Thyroid gland (tissue), 4 donors: ENCODE measurements around the gene RTL1. TPM values are rescaled to one million over a fixed set of nuclear protein-coding genes. Genes with fewer than 3 reads are reported as not detected.

Experiments used
- DNase-seq, 2 donors: peaks; one replicate each; pipeline ENCODE4 v3.0.0-alpha.2; 2019
- H3K27ac ChIP-seq, 3 donors: fragments of 200-600 bp; sonication (generic); 1 replicate in 2 of 3; 2 replicates in 1 of 3; pipeline ENCODE4 v1.5.1; 2016 to 2019; ENCODE audit warnings: mild to moderate bottlenecking in 1 of 3, moderate library complexity in 1 of 3
- H3K27me3 ChIP-seq: fragments of 200-600 bp; sonication (generic); one replicate; pipeline ENCODE4 v1.5.1; 2019
- H3K36me3 ChIP-seq, 2 donors: fragments of 200-600 bp; sonication (generic); one replicate each; pipeline ENCODE4 v1.5.1; 2016 to 2019
- H3K4me1 ChIP-seq, 2 donors: fragments of 200-600 bp; sonication (generic); one replicate each; pipeline ENCODE4 v1.5.1; 2017 to 2019
- H3K4me3 ChIP-seq, 3 donors: fragments of 200-600 bp; sonication (generic); replicated peaks in 1 of 3; 1 replicate in 2 of 3; 2 replicates in 1 of 3; pipeline ENCODE4 v1.5.1; 2016; ENCODE audit warnings: mild to moderate bottlenecking in 1 of 3
- H3K9me3 ChIP-seq: fragments of 200-600 bp; sonication (generic); one replicate; pipeline ENCODE4 v1.5.1; 2017
- POLR2A ChIP-seq, 2 donors: fragments of 450-650 bp; IDR thresholded peaks; one replicate each; pipeline ENCODE4 v1.6.1; 2017; ENCODE audit warnings: antibody characterized with exemption in 2 of 2, mild to moderate bottlenecking in 2 of 2, moderate library complexity in 1 of 2
- WGBS, 2 donors: methylation state at CpG; one replicate each; pipeline ENCODE4 v1.1.5; 2017; 5-methylcytosine and 5-hydroxymethylcytosine counted together
- intact Hi-C: fragments of 100-400 bp; cut with DNase I; formaldehyde crosslinking; loops from one replicate; pipeline ENCODE4 v1.15.1; 2023
- total RNA-seq, 4 donors: library from RNA; depleted of rRNA; stranded (reverse); fragments of >200 nt; gene quantifications; one replicate each; pipeline ENCODE4 v1.2.3, GENCODE V29; 2016
- TF ChIP-seq, protein P1 (sequence below), 6 experiments: fragments of 200-600 bp in 3 of 6; fragments of 450-650 bp in 3 of 6; sonication (generic) in 3 of 6; IDR thresholded peaks; one replicate each; pipeline ENCODE4 v1.5.1; 2016 to 2019; ENCODE audit warnings: antibody characterized with exemption in 6 of 6, mild to moderate bottlenecking in 2 of 6, inconsistent platforms in 1 of 6, moderate library complexity in 1 of 6

Gene RTL1
- total RNA-seq, 4 donors from 2014 or later = not detected

- H3K36me3 ChIP-seq = no peaks in the 10 kb centered on the region
- no peak for DNase-seq
- intact Hi-C loops = no loop called here
- H3K27me3 ChIP-seq = no peaks in the 10 kb centered on the region
- WGBS, 2 donors = 38 to 44% methylated on average over 19 of the region's 19 CpGs
- no peak overlapping the region for H3K4me3 ChIP-seq
- no peak for TF ChIP-seq POLR2A (IDR thresholded peaks at IDR 0.05)
- TF ChIP-seq, protein P1, sequence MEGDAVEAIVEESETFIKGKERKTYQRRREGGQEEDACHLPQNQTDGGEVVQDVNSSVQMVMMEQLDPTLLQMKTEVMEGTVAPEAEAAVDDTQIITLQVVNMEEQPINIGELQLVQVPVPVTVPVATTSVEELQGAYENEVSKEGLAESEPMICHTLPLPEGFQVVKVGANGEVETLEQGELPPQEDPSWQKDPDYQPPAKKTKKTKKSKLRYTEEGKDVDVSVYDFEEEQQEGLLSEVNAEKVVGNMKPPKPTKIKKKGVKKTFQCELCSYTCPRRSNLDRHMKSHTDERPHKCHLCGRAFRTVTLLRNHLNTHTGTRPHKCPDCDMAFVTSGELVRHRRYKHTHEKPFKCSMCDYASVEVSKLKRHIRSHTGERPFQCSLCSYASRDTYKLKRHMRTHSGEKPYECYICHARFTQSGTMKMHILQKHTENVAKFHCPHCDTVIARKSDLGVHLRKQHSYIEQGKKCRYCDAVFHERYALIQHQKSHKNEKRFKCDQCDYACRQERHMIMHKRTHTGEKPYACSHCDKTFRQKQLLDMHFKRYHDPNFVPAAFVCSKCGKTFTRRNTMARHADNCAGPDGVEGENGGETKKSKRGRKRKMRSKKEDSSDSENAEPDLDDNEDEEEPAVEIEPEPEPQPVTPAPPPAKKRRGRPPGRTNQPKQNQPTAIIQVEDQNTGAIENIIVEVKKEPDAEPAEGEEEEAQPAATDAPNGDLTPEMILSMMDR (IDR thresholded peaks at IDR 0.05) = no peak
- H3K9me3 ChIP-seq = no peaks in the 10 kb centered on the region
- no peak overlapping the region for H3K27ac ChIP-seq
- H3K4me1 ChIP-seq = no peaks in the 10 kb centered on the region
Observed at GRCh38 chr14:100899884-100900771, 3.4 kb downstream of the RTL1 start.

- Histone ChIP-seq H3K27me3 (no peaks in the 10 kb centered on the region), H3K4me1 (no peaks in the 10 kb centered on the region), H3K36me3 (no peaks in the 10 kb centered on the region), H3K9me3 (no peaks in the 10 kb centered on the region), H3K4me3 (no peak overlapping the region), H3K27ac (no peak overlapping the region)
- intact Hi-C loops = no loop called here
- TF ChIP-seq POLR2A (IDR thresholded peaks at IDR 0.05) = no peak
- 69 to 72% methylated on average over 20 to 21 of the region's 21 CpGs for WGBS, 2 donors
- no peak for DNase-seq
Observed at GRCh38 chr14:100898935-100899883, 4.3 kb downstream of the RTL1 start.

GRCh38 chr14:100898465-100898864, 5.1 kb downstream of the RTL1 start:
- Histone ChIP-seq H3K27ac (no peak overlapping the region), H3K4me1 (no peaks in the 10 kb centered on the region), H3K36me3 (no peaks in the 10 kb centered on the region), H3K4me3 (no peak overlapping the region), H3K9me3 (no peaks in the 10 kb centered on the region), H3K27me3 (no peaks in the 10 kb centered on the region)
- 69 to 75% methylated on average over 11 of the region's 11 CpGs for WGBS, 2 donors
- no peak for DNase-seq
- intact Hi-C loops = no loop called here
- TF ChIP-seq, protein P1 (IDR thresholded peaks at IDR 0.05) = no peak
- no peak for TF ChIP-seq POLR2A (IDR thresholded peaks at IDR 0.05)

DNA sequence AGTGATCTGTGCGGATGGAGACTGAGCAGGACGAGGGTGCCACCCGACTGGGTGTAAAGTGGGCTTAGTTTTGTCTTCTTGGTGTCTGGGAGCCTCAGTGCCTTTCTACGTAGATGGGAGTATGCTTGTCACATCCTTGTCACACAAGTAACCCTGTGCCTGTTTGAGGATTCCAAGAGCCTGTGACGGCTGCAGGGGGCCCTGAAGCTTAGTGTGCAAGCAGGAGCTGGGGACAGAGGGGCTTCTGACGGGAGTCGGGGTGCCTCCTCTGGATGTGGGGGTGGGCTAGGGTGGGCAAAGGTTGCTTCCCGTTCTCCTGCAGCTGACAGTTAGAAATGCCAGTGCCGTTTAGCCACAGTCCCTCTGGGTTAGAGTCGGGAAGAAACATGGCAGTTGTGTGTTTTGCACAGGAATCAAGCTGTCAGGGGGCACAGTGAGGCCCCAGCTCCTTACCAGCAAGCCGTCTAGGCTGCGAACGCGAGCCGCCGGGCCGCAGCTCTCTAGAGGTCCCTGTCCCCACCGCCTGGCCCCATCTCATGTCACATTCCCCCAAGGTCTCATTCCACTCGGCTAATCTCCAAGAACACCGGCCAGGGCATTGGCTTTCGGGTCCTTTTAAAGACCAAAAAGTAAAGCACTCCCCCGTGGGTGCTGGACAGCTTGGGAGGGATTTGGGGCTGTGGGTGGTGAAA, 7.0 kb downstream of the RTL1 start:
- DNase-seq = no peak
- H3K27ac ChIP-seq = no peak overlapping the region
- H3K36me3 ChIP-seq = no peaks in the 10 kb centered on the region
- 43 to 49% methylated on average over 19 to 21 of the region's 22 CpGs for WGBS, 2 donors
- H3K4me1 ChIP-seq = no peaks in the 10 kb centered on the region
- H3K4me3 ChIP-seq = no peak overlapping the region
- intact Hi-C loops = no loop called here
- TF ChIP-seq, protein P1 (IDR thresholded peaks at IDR 0.05) = no peak
- no peak for TF ChIP-seq POLR2A (IDR thresholded peaks at IDR 0.05)
- no peaks in the 10 kb centered on the region for H3K27me3 ChIP-seq
- no peaks in the 10 kb centered on the region for H3K9me3 ChIP-seq

DNA sequence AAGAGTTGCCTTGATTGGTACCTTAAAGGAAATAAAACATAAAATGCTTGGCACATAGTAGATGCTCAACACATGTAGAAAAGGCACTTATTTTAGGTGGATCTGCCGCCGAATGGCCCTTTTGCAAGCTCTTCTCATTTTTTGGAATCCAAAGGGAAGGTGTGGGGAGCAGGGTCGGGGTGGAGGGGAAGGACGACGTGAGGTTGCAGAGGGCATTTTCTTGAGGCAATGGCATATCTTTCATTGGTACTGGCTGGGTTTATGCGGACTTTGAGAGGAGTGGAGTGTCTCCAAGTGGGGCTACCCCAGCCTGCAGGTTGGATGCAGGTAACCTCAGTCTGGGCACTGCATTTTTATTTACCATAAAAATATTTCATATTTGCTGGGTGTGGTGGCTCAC, 8.1 kb downstream of the RTL1 start:
- H3K27ac ChIP-seq = no peak overlapping the region
- 92 to 93% methylated on average over 6 of the region's 6 CpGs for WGBS, 2 donors

More for the DNA sequence above, 8.1 kb downstream of the RTL1 start:
- DNase-seq = no peak
- Histone ChIP-seq H3K9me3 (no peaks in the 10 kb centered on the region), H3K4me1 (no peaks in the 10 kb centered on the region), H3K36me3 (no peaks in the 10 kb centered on the region), H3K4me3 (no peak overlapping the region), H3K27me3 (no peaks in the 10 kb centered on the region)
- no peak for TF ChIP-seq POLR2A (IDR thresholded peaks at IDR 0.05)
- TF ChIP-seq, protein P1 (IDR thresholded peaks at IDR 0.05) = no peak
- intact Hi-C loops = no loop called here
